GM12878 (cell line): ENCODE data around the gene PPM1A. TPM values are rescaled to one million over a fixed set of nuclear protein-coding genes. Genes with fewer than 3 reads are reported as not detected.

ENCODE experiments used
- ATAC-seq: fragments of 200-7000 bp; cut with Tn5 transposase; 3 replicates; pipeline ENCODE4 v1.9.1; 2020; ENCODE audit warnings: mild to moderate bottlenecking, moderate library complexity
- BruUV-seq: library from RNA; stranded (reverse); fragments of 400-500 nt; replicated peaks from 2 replicates; lab custom pipeline; 2021; lab: Mats Ljungman, UMichigan
- CTCF ChIA-PET: fragments of 300-600 bp; sonication (Branson Sonifier 250); formaldehyde crosslinking; extraction: SDS; loops from one replicate; lab custom pipeline; 2021; ENCODE audit warnings: inconsistent platforms; lab: Yijun Ruan, JAX
- POLR2A ChIA-PET: fragments of 350-600 bp; formaldehyde crosslinking; extraction: SDS; loops from one replicate; lab custom pipeline; 2021; ENCODE audit warnings: inconsistent platforms; lab: Charles Lee
- RAD21 ChIA-PET: fragments of 300-600 bp; sonication (Branson Sonifier 250); formaldehyde crosslinking; loops from one replicate; lab custom pipeline; 2023; ENCODE audit warnings: antibody characterized with exemption; ENCODE audit not compliant: unreplicated experiment; lab: Charles Lee
- SMC1A ChIA-PET: fragments of 300-600 bp; sonication (Branson Sonifier 250); formaldehyde crosslinking; loops from one replicate; lab custom pipeline; 2023; ENCODE audit not compliant: unreplicated experiment, uncharacterized antibody; lab: Charles Lee
- DNase-seq: peaks from one replicate; pipeline ENCODE4 v3.0.0-alpha.2; 2011; ENCODE audit warnings: low read depth, low spot score
- FAIRE-seq: peaks from 3 replicates; lab custom pipeline; 2011; peaks lifted over from hg19 to GRCh38; lab: Jason Lieb, UNC
- H2AFZ ChIP-seq: 2 replicates; pipeline ENCODE4 v1.6.0; 2011; ENCODE audit warnings: low read depth, low read length, control low read depth; ENCODE audit not compliant: control insufficient read depth
- H3K27ac ChIP-seq: 2 replicates; pipeline ENCODE4 v1.5.1; 2011; ENCODE audit warnings: control low read depth; ENCODE audit not compliant: control insufficient read depth, insufficient read depth
- H3K27me3 ChIP-seq, 2 experiments: replicated peaks in 1 of 2; 2 replicates each; pipeline versions ENCODE4 v1.6.0 to v1.6.1; 2011; ENCODE audit warnings: low read length in 1 of 2; ENCODE audit not compliant: control insufficient read depth in 2 of 2, insufficient read depth in 2 of 2
- H3K36me3 ChIP-seq, 2 experiments: 2 replicates each; pipeline ENCODE4 v1.5.1; 2011; ENCODE audit warnings: low read length in 1 of 2; ENCODE audit not compliant: control insufficient read depth in 2 of 2, insufficient read depth in 2 of 2
- H3K4me1 ChIP-seq: 2 replicates; pipeline ENCODE4 v1.6.1; 2011; ENCODE audit warnings: mild to moderate bottlenecking, low read length, moderate library complexity, mixed read lengths; ENCODE audit not compliant: control insufficient read depth, insufficient read depth
- H3K4me2 ChIP-seq: 2 replicates; pipeline ENCODE4 v1.6.0; 2011; ENCODE audit warnings: control low read depth; ENCODE audit not compliant: control insufficient read depth, insufficient read depth
- H3K4me3 ChIP-seq: fragments of 200-600 bp; sonication (generic); 2 replicates; pipeline ENCODE4 v1.5.1; 2016
- H3K79me2 ChIP-seq: 2 replicates; pipeline ENCODE4 v1.6.0; 2011; ENCODE audit warnings: low read length; ENCODE audit not compliant: control insufficient read depth, insufficient read depth
- H3K9ac ChIP-seq: 2 replicates; pipeline ENCODE4 v1.8.0; 2011; ENCODE audit warnings: low read length, control low read depth, mixed read lengths; ENCODE audit not compliant: control insufficient read depth, insufficient read depth
- H3K9me3 ChIP-seq: replicated peaks from 3 replicates; pipeline ENCODE4 v1.5.1; 2011; ENCODE audit warnings: mild to moderate bottlenecking, low read length; ENCODE audit not compliant: control insufficient read depth, insufficient read depth
- H4K20me1 ChIP-seq: 2 replicates; pipeline ENCODE4 v1.6.0; 2011; ENCODE audit not compliant: control insufficient read depth, insufficient read depth
- BRCA1 ChIP-seq: IDR thresholded peaks from 2 replicates; pipeline ENCODE4 v1.6.1; 2011; ENCODE audit warnings: low read depth, low read length, improper control_type of control experiment
- ESRRA ChIP-seq: IDR thresholded peaks from 2 replicates; pipeline ENCODE4 v1.6.1; 2012; ENCODE audit warnings: mild to moderate bottlenecking, low read length, improper control_type of control experiment
- MAX ChIP-seq: IDR thresholded peaks from 2 replicates; pipeline ENCODE4 v1.6.1; 2012; ENCODE audit warnings: low read depth, low read length, improper control_type of control experiment
- MLLT1 ChIP-seq: fragments of 450-650 bp; IDR thresholded peaks from 2 replicates; pipeline ENCODE4 v1.6.1; 2016; ENCODE audit warnings: mild to moderate bottlenecking
- NKRF ChIP-seq: fragments of 450-650 bp; conservative IDR thresholded peaks from 2 replicates; pipeline ENCODE4 v1.6.1; 2017; ENCODE audit warnings: mild to moderate bottlenecking, moderate library complexity
- RB1 ChIP-seq: fragments of 450-650 bp; formaldehyde crosslinking; IDR thresholded peaks from 2 replicates; pipeline ENCODE4 v1.6.1; 2017; ENCODE audit warnings: mild to moderate bottlenecking, borderline replicate concordance
- SMAD1 ChIP-seq: fragments of 450-650 bp; IDR thresholded peaks from 2 replicates; pipeline ENCODE4 v1.6.1; 2018; ENCODE audit warnings: mild to moderate bottlenecking, low read depth; ENCODE audit not compliant: partially characterized antibody
- SMARCA5 ChIP-seq: fragments of 450-650 bp; IDR thresholded peaks from 2 replicates; pipeline ENCODE4 v1.6.1; 2017; ENCODE audit warnings: mild to moderate bottlenecking
- ZNF592 ChIP-seq: fragments of 450-650 bp; IDR thresholded peaks from 2 replicates; pipeline ENCODE4 v1.6.1; 2017; ENCODE audit warnings: mild to moderate bottlenecking, moderate library complexity
- WGBS: methylation state at CpG from one replicate; pipeline ENCODE4 v1.1.6; 2016; ENCODE audit warnings: low lambda C conversion rate; ENCODE audit not compliant: insufficient replicate concordance, insufficient coverage; ENCODE audit errors: missing lambda C conversion rate; 5-methylcytosine and 5-hydroxymethylcytosine counted together
- in situ Hi-C: fragments of 300-500 bp; cut with MboI; formaldehyde crosslinking; loops from 9 replicates; pipeline ENCODE4 v1.14.3; 2018; ENCODE audit warnings: mixed read lengths
- intact Hi-C: fragments of 100-400 bp; cut with micrococcal nuclease; formaldehyde crosslinking; loops from one replicate; pipeline ENCODE4 v1.14.2; 2022; ENCODE audit not compliant: unreplicated experiment
- polyA plus RNA-seq, 11 experiments: library from polyadenylated mRNA; depleted of rRNA in 4 of 11; unstranded in 6 of 11; stranded (reverse) in 5 of 11; fragments of >200 nt; fragmentation: Nextera tagmentation in 4 of 11; fragmentation: Illumina TruSeq in 1 of 11; extraction: Ambion mirVana in 4 of 11; extraction: Trizol in 1 of 11; gene quantifications; 1 replicate in 1 of 11; 2 replicates in 10 of 11; pipeline versions ENCODE4 v1.2.1 to v1.2.3, GENCODE V29; 2011 to 2016; ENCODE audit warnings: inconsistent platforms in 2 of 11, missing spikeins in 2 of 11, low read depth in 1 of 11
- total RNA-seq, 4 experiments: library from RNA; depleted of rRNA in 3 of 4; stranded (reverse); fragments of >200 nt in 3 of 4; fragmentation: Illumina TruSeq in 1 of 4; extraction: Trizol in 1 of 4; gene quantifications; 2 replicates each; pipeline versions ENCODE4 v1.2.1 to v1.2.3, GENCODE V29; 2013 to 2021
- TF ChIP-seq, protein P1 (sequence below): IDR thresholded peaks from 2 replicates; pipeline ENCODE4 v1.6.1; 2011; ENCODE audit warnings: low read depth, mild to moderate bottlenecking, low read length, moderate library complexity, borderline replicate concordance; ENCODE audit errors: extremely low read depth
- TF ChIP-seq, protein P2 (sequence below): fragments of 150-350 bp; IDR thresholded peaks from 2 replicates; pipeline ENCODE4 v1.6.1; 2016; ENCODE audit warnings: low read depth, low read length

Gene PPM1A
- total and polyA plus RNA-seq, 10 of the 15 experiments (the other 5 are each of a cell fraction or from before 2014, with no cell fraction given), result 16.8 to 124 (median 47.0) TPM

DNA sequence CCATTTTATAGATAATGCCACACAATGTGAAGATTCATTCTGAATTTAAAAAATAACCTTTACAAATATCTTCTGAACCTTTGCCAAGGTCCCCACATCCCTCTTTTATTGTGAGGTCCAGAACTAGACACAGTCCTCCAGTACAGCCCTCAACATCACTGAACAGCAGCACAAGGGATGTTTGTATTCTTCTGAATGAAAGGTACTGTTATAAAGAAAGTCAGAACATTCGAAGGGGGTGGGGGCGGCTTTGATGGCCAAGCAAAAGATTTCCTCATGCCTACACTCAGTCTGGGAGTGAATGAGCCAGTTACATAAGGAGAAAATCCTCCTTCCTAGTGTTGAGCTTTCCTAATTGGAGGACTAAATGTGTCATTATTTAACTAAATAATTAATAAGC lies 77.3 kb downstream of the PPM1A start:
- ATAC-seq (no peak), FAIRE-seq (no peak), DNase-seq (no peak)
- no peak overlapping the region for H2AFZ ChIP-seq
- ChIA-PET RAD21 (interaction anchor here (2.0 to 7.6 kb wide), 4 partner anchors 26 to 161 kb away, joined by 5 to 72 read pairs (median 8); partner anchors contain the start of gene DHRS7), POLR2A (interaction anchor here (1.5 to 2.3 kb wide), 2 partner anchors 71 to 127 kb away, joined by 4 to 7 read pairs; no protein-coding TSS in a partner anchor), CTCF (interaction anchor here (1.1 to 9.9 kb wide), 8 partner anchors 11 to 235 kb away, joined by 3 to 231 read pairs (median 6); no protein-coding TSS in a partner anchor), SMC1A (interaction anchor here (1.5 to 7.8 kb wide), 8 partner anchors 12 to 362 kb away, joined by 3 to 151 read pairs (median 6); no protein-coding TSS in a partner anchor)
- H3K27me3 ChIP-seq, result no peaks in the 10 kb centered on the region
- in situ Hi-C loops (no loop called here), intact Hi-C loops (loop anchor here (5.0 to 10.0 kb wide), 2 partner anchors 139 to 231 kb away; partner anchors contain the start of gene PCNX4)
- no peak overlapping the region for H3K4me2 ChIP-seq
- no peaks in the 10 kb centered on the region for H4K20me1 ChIP-seq
- BruUV-seq, result no TSS peak
- H3K9me3 ChIP-seq, result no peaks in the 10 kb centered on the region; the same call in 2 of the 3 replicates
- H3K4me3 ChIP-seq, result no peak overlapping the region
- H3K27ac ChIP-seq, result no peak overlapping the region
- no peak overlapping the region for H3K9ac ChIP-seq
- H3K79me2 ChIP-seq, result no peaks in the 10 kb centered on the region
- no peaks in the 10 kb centered on the region for H3K36me3 ChIP-seq
- peaks cover 9% of the 10 kb centered on the region for H3K4me1 ChIP-seq
- 94% methylated on average over 2 of the region's 2 CpGs for WGBS
- TF ChIP-seq SMARCA5 (no peak), NKRF (no peak), ZNF592 (no peak), MAX (no peak), BRCA1 (no peak), MLLT1 (no peak), ESRRA (no peak), RB1 (no peak), SMAD1 (no peak)
- TF ChIP-seq, protein P1, sequence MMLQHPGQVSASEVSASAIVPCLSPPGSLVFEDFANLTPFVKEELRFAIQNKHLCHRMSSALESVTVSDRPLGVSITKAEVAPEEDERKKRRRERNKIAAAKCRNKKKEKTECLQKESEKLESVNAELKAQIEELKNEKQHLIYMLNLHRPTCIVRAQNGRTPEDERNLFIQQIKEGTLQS, result no peak
- TF ChIP-seq, protein P2, sequence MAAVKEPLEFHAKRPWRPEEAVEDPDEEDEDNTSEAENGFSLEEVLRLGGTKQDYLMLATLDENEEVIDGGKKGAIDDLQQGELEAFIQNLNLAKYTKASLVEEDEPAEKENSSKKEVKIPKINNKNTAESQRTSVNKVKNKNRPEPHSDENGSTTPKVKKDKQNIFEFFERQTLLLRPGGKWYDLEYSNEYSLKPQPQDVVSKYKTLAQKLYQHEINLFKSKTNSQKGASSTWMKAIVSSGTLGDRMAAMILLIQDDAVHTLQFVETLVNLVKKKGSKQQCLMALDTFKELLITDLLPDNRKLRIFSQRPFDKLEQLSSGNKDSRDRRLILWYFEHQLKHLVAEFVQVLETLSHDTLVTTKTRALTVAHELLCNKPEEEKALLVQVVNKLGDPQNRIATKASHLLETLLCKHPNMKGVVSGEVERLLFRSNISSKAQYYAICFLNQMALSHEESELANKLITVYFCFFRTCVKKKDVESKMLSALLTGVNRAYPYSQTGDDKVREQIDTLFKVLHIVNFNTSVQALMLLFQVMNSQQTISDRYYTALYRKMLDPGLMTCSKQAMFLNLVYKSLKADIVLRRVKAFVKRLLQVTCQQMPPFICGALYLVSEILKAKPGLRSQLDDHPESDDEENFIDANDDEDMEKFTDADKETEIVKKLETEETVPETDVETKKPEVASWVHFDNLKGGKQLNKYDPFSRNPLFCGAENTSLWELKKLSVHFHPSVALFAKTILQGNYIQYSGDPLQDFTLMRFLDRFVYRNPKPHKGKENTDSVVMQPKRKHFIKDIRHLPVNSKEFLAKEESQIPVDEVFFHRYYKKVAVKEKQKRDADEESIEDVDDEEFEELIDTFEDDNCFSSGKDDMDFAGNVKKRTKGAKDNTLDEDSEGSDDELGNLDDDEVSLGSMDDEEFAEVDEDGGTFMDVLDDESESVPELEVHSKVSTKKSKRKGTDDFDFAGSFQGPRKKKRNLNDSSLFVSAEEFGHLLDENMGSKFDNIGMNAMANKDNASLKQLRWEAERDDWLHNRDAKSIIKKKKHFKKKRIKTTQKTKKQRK, result no peak
